GM12872 (cell line): ENCODE data around the gene CAMK1D.

Source experiments
- TF ChIP-seq, protein P1 (sequence below): IDR thresholded peaks from 3 replicates; pipeline ENCODE4 v1.5.1; 2011; ENCODE audit warnings: low read depth, mild to moderate bottlenecking, low read length, moderate library complexity; ENCODE audit not compliant: insufficient read depth

Gene CAMK1D

GRCh38 chr10:12697764-12698163, 348.4 kb downstream of the CAMK1D start:
- TF ChIP-seq, protein P1, sequence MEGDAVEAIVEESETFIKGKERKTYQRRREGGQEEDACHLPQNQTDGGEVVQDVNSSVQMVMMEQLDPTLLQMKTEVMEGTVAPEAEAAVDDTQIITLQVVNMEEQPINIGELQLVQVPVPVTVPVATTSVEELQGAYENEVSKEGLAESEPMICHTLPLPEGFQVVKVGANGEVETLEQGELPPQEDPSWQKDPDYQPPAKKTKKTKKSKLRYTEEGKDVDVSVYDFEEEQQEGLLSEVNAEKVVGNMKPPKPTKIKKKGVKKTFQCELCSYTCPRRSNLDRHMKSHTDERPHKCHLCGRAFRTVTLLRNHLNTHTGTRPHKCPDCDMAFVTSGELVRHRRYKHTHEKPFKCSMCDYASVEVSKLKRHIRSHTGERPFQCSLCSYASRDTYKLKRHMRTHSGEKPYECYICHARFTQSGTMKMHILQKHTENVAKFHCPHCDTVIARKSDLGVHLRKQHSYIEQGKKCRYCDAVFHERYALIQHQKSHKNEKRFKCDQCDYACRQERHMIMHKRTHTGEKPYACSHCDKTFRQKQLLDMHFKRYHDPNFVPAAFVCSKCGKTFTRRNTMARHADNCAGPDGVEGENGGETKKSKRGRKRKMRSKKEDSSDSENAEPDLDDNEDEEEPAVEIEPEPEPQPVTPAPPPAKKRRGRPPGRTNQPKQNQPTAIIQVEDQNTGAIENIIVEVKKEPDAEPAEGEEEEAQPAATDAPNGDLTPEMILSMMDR: no peak

DNA sequence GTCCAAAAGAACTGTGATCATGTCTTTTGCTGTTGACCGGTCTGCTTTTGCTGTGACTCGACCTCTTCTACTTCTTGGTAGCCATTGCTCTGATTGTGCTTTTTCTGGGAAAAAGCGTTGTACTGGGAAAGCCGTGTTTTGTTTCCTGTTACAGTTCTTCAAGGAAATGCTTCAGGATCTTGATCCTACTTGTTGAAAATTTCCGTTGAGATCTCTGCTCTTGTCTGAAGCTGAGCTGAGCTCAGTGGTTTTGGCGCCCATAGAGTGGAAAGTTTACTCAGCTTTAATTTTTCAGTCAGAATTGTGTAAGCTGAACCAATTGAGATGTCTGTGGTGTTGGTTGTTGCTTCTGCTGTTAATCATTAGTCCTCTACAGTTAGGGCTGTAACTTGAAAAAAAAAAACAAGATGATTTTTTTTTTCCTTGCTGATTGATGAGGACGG, 349.9 kb downstream of the CAMK1D start:
- TF ChIP-seq, protein P1: no peak

DNA sequence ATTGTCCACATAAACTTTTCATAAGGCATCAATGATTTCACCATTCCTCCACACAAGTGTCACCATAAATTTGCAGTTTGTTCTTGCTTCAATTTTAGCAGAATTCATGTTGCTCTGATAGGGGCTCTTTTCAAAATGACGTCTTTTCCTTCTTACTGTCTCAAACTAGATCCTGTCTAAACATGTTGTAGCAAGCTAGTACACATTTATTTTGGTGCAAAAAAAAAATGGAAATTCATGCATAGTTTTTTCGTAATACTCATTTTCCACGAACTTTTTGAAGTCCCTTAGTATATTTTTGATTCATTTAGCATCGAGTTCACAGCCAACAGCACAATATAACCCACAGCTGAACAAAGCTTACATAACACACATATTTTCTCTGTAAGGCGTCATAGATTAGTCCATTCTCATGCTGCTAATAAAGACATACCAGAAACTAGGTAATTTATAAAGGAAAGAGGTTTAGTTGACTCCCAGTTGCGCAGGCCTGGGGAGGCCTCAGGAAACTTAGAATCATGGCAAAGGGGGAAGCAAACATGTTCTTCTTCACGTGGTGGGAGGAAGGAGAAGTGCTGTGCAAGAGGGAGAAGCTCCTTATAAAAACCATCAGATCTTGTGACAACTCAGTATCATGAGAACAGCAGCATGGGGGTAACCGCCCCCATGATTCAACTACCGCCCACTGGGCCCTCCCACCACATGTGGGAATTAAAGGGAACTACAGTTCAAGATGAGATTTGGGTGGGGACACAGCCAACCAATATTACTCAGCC, 350.6 kb downstream of the CAMK1D start:
- TF ChIP-seq, protein P1: no peak

DNA sequence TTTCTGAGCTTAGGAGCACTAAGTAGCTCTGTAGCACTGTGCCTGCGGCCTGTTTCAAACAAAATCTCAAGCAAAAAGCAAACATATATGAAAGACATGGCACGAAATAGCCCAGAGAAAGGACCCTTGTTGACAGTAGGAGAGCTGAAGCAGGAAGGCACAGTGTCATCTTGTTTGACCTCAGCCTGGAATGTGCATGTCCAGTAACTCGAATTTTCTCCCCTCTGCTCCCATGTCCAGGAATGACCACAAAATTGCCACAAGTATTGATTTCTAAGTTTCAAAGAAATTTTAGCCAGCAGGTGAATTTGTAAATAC, 351.2 kb downstream of the CAMK1D start:
- TF ChIP-seq, protein P1: no peak

DNA sequence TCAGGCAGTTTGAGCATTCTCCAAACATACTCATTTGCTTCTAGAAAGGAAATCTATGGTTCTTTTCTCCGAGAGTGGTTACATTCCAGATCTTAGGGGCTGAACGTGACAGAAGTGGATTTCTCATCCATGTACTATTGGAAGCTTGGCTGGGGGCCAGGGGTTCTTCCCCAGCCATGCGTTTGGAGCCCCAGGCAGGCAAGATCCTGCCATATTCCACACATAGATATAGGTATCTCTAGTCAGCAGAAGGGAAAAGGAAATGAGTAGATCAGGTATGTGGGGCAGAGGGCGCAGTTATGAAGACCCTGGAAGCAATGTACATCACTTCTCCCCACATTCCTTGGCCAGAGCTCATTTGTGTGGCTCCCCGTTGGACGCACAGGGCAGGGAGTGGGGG, 352.3 kb downstream of the CAMK1D start:
- TF ChIP-seq, protein P1: no peak

DNA sequence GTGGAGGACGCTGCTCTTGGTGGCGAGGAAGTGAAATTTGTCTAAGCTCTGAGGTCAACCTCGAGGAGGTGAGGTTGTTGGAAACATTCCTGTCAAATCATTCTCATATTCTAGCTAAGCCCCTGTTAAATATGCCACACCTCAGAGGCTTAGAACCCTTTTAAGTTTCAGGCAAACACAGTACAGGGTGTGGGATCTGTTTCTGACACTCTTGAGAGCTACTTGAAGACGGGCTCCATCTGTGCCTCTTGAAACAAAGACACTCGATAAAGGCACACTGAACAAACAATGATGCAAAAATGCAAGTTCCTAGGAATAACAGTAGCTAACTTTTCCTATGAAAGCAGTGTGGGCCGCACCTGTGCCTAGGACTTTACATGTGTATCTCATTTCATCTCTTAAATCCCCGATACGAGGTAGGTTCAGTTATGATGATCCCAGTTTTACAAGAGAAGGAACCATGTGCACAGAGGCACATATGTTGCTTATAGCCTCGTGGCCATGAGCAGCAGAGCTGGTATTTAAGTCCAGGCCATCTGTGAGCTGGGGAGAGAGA, 352.9 kb downstream of the CAMK1D start:
- TF ChIP-seq, protein P1: no peak

- TF ChIP-seq, protein P1: no peak
Measured at GRCh38 chr10:12703126-12703525, 353.8 kb downstream of the CAMK1D start.
